Caco-2 (cell line): ENCODE data around the gene LIG3. TPM values are rescaled to one million over a fixed set of nuclear protein-coding genes. Genes with fewer than 3 reads are reported as not detected.

Experiments
- BruUV-seq: library from RNA; stranded (reverse); fragments of 400-500 nt; replicated peaks from 2 replicates; lab custom pipeline; 2021; lab: Mats Ljungman, UMichigan
- CTCF ChIA-PET: fragments of 300-600 bp; sonication (Branson Sonifier 250); formaldehyde crosslinking; loops from one replicate; lab custom pipeline; 2022; ENCODE audit warnings: antibody characterized with exemption; lab: Charles Lee
- POLR2A ChIA-PET: fragments of 300-600 bp; sonication (Branson Sonifier 250); formaldehyde crosslinking; loops from one replicate; lab custom pipeline; 2022; ENCODE audit warnings: antibody characterized with exemption; lab: Charles Lee
- DNase-seq, 2 experiments: peaks; one replicate each; pipeline versions ENCODE4 v3.0.0 to v3.0.0-alpha.2; 2020 to 2022
- H3K27me3 ChIP-seq: replicated peaks from 2 replicates; pipeline ENCODE4 v1.6.0; 2011; ENCODE audit warnings: low read length; ENCODE audit not compliant: control insufficient read depth, insufficient read depth
- H3K36me3 ChIP-seq: 2 replicates; pipeline ENCODE4 v1.5.1; 2011; ENCODE audit warnings: low read length; ENCODE audit not compliant: control insufficient read depth, insufficient read depth
- H3K4me1 ChIP-seq: fragments of 250-450 bp; sonication (Bioruptor Pico); 2 replicates; pipeline ENCODE4 v1.5.1; 2020; ENCODE audit warnings: mild to moderate bottlenecking
- H3K4me3 ChIP-seq: 2 replicates; pipeline ENCODE4 v1.5.1; 2011; ENCODE audit warnings: low read depth, mild to moderate bottlenecking, control low read depth, low read length
- H3K9me3 ChIP-seq: fragments of 250-450 bp; sonication (Bioruptor Pico); 2 replicates; pipeline ENCODE4 v1.5.1; 2020; ENCODE audit warnings: mild to moderate bottlenecking, moderate library complexity
- H3K27ac Mint-ChIP-seq: one replicate; pipeline ENCODE4 v1.8.0; 2022; ENCODE audit warnings: mixed read lengths; ENCODE audit not compliant: unreplicated experiment
- H3K27me3 Mint-ChIP-seq: one replicate; pipeline ENCODE4 v1.8.0; 2022; ENCODE audit warnings: mixed read lengths; ENCODE audit not compliant: insufficient read depth, unreplicated experiment
- H3K36me3 Mint-ChIP-seq: one replicate; pipeline ENCODE4 v1.8.0; 2022; ENCODE audit warnings: mild to moderate bottlenecking, mixed read lengths; ENCODE audit not compliant: insufficient read depth, unreplicated experiment
- H3K4me1 Mint-ChIP-seq: one replicate; pipeline ENCODE4 v1.8.0; 2022; ENCODE audit warnings: low read depth, mixed read lengths; ENCODE audit not compliant: unreplicated experiment
- H3K4me3 Mint-ChIP-seq: one replicate; pipeline ENCODE4 v1.8.0; 2022; ENCODE audit warnings: mild to moderate bottlenecking, moderate library complexity, mixed read lengths; ENCODE audit not compliant: unreplicated experiment
- H3K9me3 Mint-ChIP-seq: one replicate; pipeline ENCODE4 v1.8.0; 2022; ENCODE audit warnings: mixed read lengths; ENCODE audit not compliant: unreplicated experiment
- intact Hi-C: fragments of 100-400 bp; cut with micrococcal nuclease; formaldehyde crosslinking; loops from one replicate; pipeline ENCODE4 v1.10.0; 2022; ENCODE audit not compliant: unreplicated experiment
- total RNA-seq: library from RNA; stranded (reverse); gene quantifications from 2 replicates; pipeline ENCODE4 v1.2.3, GENCODE V29; 2022
- TF ChIP-seq, protein P1 (sequence below), 2 experiments: fragments of 200-600 bp in 1 of 2; IDR thresholded peaks; 1 replicate in 1 of 2; 2 replicates in 1 of 2; pipeline versions ENCODE4 v1.5.1 to v1.8.0; 2011 to 2022; ENCODE audit warnings: antibody characterized with exemption in 1 of 2, control low read depth in 1 of 2, inconsistent platforms in 1 of 2, low read depth in 1 of 2, low read length in 1 of 2, mild to moderate bottlenecking in 1 of 2, moderate library complexity in 1 of 2; ENCODE audit not compliant: insufficient read depth in 1 of 2, severe bottlenecking in 1 of 2, unreplicated experiment in 1 of 2

Gene LIG3
- total RNA-seq, 1 experiment from 2014 or later: 49.9 TPM

DNA sequence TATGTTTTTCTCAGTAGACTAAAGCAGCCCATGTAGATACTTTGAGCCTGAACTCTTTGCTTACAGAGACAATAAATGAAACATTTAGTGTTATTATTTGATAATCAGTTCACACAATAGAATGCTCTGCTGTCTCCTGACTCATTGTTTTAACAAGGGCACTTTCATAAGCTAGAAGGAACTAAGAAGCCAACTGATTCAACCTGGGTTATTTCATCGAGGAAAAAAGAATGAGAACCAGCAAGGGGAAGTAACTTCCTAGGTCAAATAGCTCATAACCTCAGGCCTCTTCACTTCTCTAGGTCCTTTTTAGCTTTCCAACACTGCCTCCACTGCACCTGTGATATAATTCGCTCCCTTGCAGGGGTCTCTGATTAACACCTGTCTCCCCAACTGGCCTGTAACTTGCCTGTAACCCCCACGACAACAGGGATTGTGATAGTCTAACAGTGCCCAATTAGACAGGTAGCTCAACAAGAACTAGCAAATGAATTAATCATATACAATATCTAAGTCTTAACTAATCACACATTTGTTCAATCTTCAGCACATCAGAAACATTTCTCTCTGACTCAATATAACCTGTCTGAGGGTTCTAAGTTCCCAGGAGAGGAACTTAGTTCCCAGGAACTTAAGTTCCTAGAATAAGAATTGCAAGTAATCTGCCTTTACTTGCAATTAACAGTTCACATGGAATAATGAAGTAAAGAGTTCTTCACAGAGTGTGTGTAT is 48.4 kb downstream of the LIG3 start:
- H3K4me3 Mint-ChIP-seq: no peak overlapping the region
- peaks cover 7% of the 10 kb centered on the region for H3K4me1 Mint-ChIP-seq
- H3K27me3 Mint-ChIP-seq: no peaks in the 10 kb centered on the region
- intact Hi-C loops: no loop called here
- H3K36me3 Mint-ChIP-seq: peaks cover 14% of the 10 kb centered on the region
- Histone ChIP-seq H3K4me1 (peaks cover 12% of the 10 kb centered on the region; the same call in 1 of the 2 replicates), H3K9me3 (no peaks in the 10 kb centered on the region), H3K27me3 (no peaks in the 10 kb centered on the region), H3K36me3 (peaks cover 1% of the 10 kb centered on the region; the same call in 1 of the 2 replicates), H3K4me3 (no peak overlapping the region)
- DNase-seq: no peak
- H3K27ac Mint-ChIP-seq: no peak overlapping the region
- H3K9me3 Mint-ChIP-seq: no peaks in the 10 kb centered on the region
- ChIA-PET POLR2A (no interaction called here), CTCF (no interaction called here)
- no TSS peak for BruUV-seq
- TF ChIP-seq, protein P1, sequence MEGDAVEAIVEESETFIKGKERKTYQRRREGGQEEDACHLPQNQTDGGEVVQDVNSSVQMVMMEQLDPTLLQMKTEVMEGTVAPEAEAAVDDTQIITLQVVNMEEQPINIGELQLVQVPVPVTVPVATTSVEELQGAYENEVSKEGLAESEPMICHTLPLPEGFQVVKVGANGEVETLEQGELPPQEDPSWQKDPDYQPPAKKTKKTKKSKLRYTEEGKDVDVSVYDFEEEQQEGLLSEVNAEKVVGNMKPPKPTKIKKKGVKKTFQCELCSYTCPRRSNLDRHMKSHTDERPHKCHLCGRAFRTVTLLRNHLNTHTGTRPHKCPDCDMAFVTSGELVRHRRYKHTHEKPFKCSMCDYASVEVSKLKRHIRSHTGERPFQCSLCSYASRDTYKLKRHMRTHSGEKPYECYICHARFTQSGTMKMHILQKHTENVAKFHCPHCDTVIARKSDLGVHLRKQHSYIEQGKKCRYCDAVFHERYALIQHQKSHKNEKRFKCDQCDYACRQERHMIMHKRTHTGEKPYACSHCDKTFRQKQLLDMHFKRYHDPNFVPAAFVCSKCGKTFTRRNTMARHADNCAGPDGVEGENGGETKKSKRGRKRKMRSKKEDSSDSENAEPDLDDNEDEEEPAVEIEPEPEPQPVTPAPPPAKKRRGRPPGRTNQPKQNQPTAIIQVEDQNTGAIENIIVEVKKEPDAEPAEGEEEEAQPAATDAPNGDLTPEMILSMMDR (IDR thresholded peaks at IDR 0.05; ENCODE audit: insufficient read depth in 1 of 2, low read depth in 1 of 2, low read length in 1 of 2, severe bottlenecking in 1 of 2, unreplicated experiment in 1 of 2): no peak

GRCh38 chr17:35030780-35031179 is 50.5 kb downstream of the LIG3 start:
- no peaks in the 10 kb centered on the region for H3K9me3 Mint-ChIP-seq
- no TSS peak for BruUV-seq
- no peak for DNase-seq

GRCh38 chr17:35038453-35038852 is 58.1 kb downstream of the LIG3 start:
- Histone ChIP-seq H3K4me3 (no peak overlapping the region), H3K27me3 (no peaks in the 10 kb centered on the region), H3K4me1 (no peaks in the 10 kb centered on the region), H3K9me3 (no peaks in the 10 kb centered on the region), H3K36me3 (no peaks in the 10 kb centered on the region)
- no peaks in the 10 kb centered on the region for H3K36me3 Mint-ChIP-seq
- no TSS peak for BruUV-seq
- ChIA-PET POLR2A (no interaction called here), CTCF (no interaction called here)
- no peaks in the 10 kb centered on the region for H3K9me3 Mint-ChIP-seq
- H3K4me1 Mint-ChIP-seq: no peaks in the 10 kb centered on the region
- no peak overlapping the region for H3K27ac Mint-ChIP-seq
- H3K4me3 Mint-ChIP-seq: no peak overlapping the region
- TF ChIP-seq, protein P1 (IDR thresholded peaks at IDR 0.05; ENCODE audit: insufficient read depth in 1 of 2, low read depth in 1 of 2, low read length in 1 of 2, severe bottlenecking in 1 of 2, unreplicated experiment in 1 of 2): no peak
- H3K27me3 Mint-ChIP-seq: no peaks in the 10 kb centered on the region
- intact Hi-C loops: no loop called here
- DNase-seq: no peak

More at GRCh38 chr17:35030780-35031179, 50.5 kb downstream of the LIG3 start:
- intact Hi-C loops: no loop called here
- Mint-ChIP-seq H3K27me3 (no peaks in the 10 kb centered on the region), H3K36me3 (peaks cover 14% of the 10 kb centered on the region), H3K27ac (no peak overlapping the region), H3K4me1 (peaks cover 7% of the 10 kb centered on the region), H3K4me3 (no peak overlapping the region)
- Histone ChIP-seq H3K4me3 (no peak overlapping the region), H3K36me3 (no peaks in the 10 kb centered on the region; the same call in 1 of the 2 replicates), H3K4me1 (peaks cover 12% of the 10 kb centered on the region; the same call in 1 of the 2 replicates), H3K9me3 (no peaks in the 10 kb centered on the region), H3K27me3 (no peaks in the 10 kb centered on the region)
- ChIA-PET CTCF (no interaction called here), POLR2A (no interaction called here)
- TF ChIP-seq, protein P1 (IDR thresholded peaks at IDR 0.05; ENCODE audit: insufficient read depth in 1 of 2, low read depth in 1 of 2, low read length in 1 of 2, severe bottlenecking in 1 of 2, unreplicated experiment in 1 of 2): no peak
